Suppressor macrophage (primary cell): ENCODE data around the gene CACNG4.
"Not testable (repeated sequence)": the region's sequence is repeated elsewhere in the genome, so short reads cannot be mapped to it uniquely, and the experiment has no call there.

ENCODE experiments used
- DNase-seq, 4 experiments: peaks; one replicate each; pipeline ENCODE4 v3.0.0-alpha.2; 2020 to 2022

CACNG4 gene

GRCh38 chr17:66964930-66965800 is 658 bp downstream of the CACNG4 start:
- no peak for DNase-seq

GRCh38 chr17:66965801-66966262 is 1.3 kb downstream of the CACNG4 start:
- no peak for DNase-seq

GRCh38 chr17:66966298-66966697 is 1.8 kb downstream of the CACNG4 start:
- no peak for DNase-seq

- DNase-seq = no peak
These were observed 2.4 kb downstream of the CACNG4 start for GRCh38 chr17:66966704-66967418.

- no peak for DNase-seq
These were observed 3.5 kb downstream of the CACNG4 start for GRCh38 chr17:66967837-66968543.

- DNase-seq = no peak
These were observed 4.4 kb downstream of the CACNG4 start for GRCh38 chr17:66968916-66969315.

- no peak for DNase-seq
These were observed 5.6 kb downstream of the CACNG4 start for GRCh38 chr17:66970140-66970539.

GRCh38 chr17:66970797-66971196 is 6.3 kb downstream of the CACNG4 start:
- DNase-seq = no peak

- no peak for DNase-seq
These were observed 6.8 kb downstream of the CACNG4 start for GRCh38 chr17:66971264-66971663.

- DNase-seq = no peak
These were observed 7.4 kb downstream of the CACNG4 start for GRCh38 chr17:66971730-66972441.

- not testable (repeated sequence) for DNase-seq
These were observed 7.9 kb downstream of the CACNG4 start for GRCh38 chr17:66972442-66972830.

- DNase-seq = no peak
These were observed 10.7 kb downstream of the CACNG4 start for GRCh38 chr17:66975188-66975587.

GRCh38 chr17:66975614-66976378 is 11.3 kb downstream of the CACNG4 start:
- DNase-seq = no peak

- DNase-seq = no peak
These were observed 11.8 kb downstream of the CACNG4 start for GRCh38 chr17:66976379-66976663.

GRCh38 chr17:66976781-66977201 is 12.3 kb downstream of the CACNG4 start:
- DNase-seq = no peak

- DNase-seq = no peak
These were observed 14.1 kb downstream of the CACNG4 start for GRCh38 chr17:66978514-66979061.

GRCh38 chr17:66980896-66981295 is 16.4 kb downstream of the CACNG4 start:
- no peak for DNase-seq

- no peak for DNase-seq
These were observed 17.5 kb downstream of the CACNG4 start for GRCh38 chr17:66981983-66982508.

GRCh38 chr17:66983414-66984021 is 19.0 kb downstream of the CACNG4 start:
- DNase-seq = no peak

- no peak for DNase-seq
These were observed 20.2 kb downstream of the CACNG4 start for GRCh38 chr17:66984730-66985129.
